Lung (tissue), 12 donors: ENCODE measurements around the gene NR3C1. TPM values are rescaled to one million over a fixed set of nuclear protein-coding genes. Genes with fewer than 3 reads are reported as not detected.

Experiments
- ATAC-seq: fragments of 200-7000 bp; cut with Tn5 transposase; one replicate; pipeline ENCODE4 v1.9.1; 2020; ENCODE audit warnings: moderate number of reproducible peaks; ENCODE audit not compliant: insufficient read depth, low FRiP score
- DNase-seq, 3 donors: peaks; one replicate each; pipeline ENCODE4 v3.0.0-alpha.2; 2013 to 2017
- H3K27ac ChIP-seq, 2 donors: one replicate each; pipeline ENCODE4 v1.5.1; 2013; ENCODE audit warnings: mild to moderate bottlenecking in 2 of 2, moderate library complexity in 2 of 2, control low read depth in 1 of 2, inconsistent platforms in 1 of 2, low read depth in 1 of 2, low read length in 1 of 2
- H3K27me3 ChIP-seq, 3 donors: one replicate each; pipeline ENCODE4 v1.5.1; 2013; ENCODE audit warnings: low read length in 2 of 3; ENCODE audit not compliant: control insufficient read depth in 3 of 3, insufficient read depth in 3 of 3
- H3K36me3 ChIP-seq, 4 donors: one replicate each; pipeline ENCODE4 v1.5.1; 2013; ENCODE audit warnings: low read length in 4 of 4, mild to moderate bottlenecking in 1 of 4, moderate library complexity in 1 of 4; ENCODE audit not compliant: control insufficient read depth in 4 of 4, insufficient read depth in 4 of 4
- H3K4me1 ChIP-seq, 5 donors: one replicate each; pipeline ENCODE4 v1.5.1; 2013; ENCODE audit warnings: low read length in 5 of 5, mild to moderate bottlenecking in 2 of 5, moderate library complexity in 1 of 5; ENCODE audit not compliant: control insufficient read depth in 5 of 5, insufficient read depth in 5 of 5
- H3K4me3 ChIP-seq: one replicate; pipeline ENCODE4 v1.5.1; 2013; ENCODE audit warnings: mild to moderate bottlenecking, control low read depth, moderate library complexity
- H3K9ac ChIP-seq, 2 donors: one replicate each; pipeline ENCODE4 v1.5.1; 2013; ENCODE audit warnings: low read length in 2 of 2, control low read depth in 1 of 2; ENCODE audit not compliant: insufficient read depth in 1 of 2
- H3K9me3 ChIP-seq, 4 donors: one replicate each; pipeline ENCODE4 v1.5.1; 2013; ENCODE audit warnings: low read length in 3 of 4, mild to moderate bottlenecking in 1 of 4, moderate library complexity in 1 of 4; ENCODE audit not compliant: control insufficient read depth in 4 of 4, insufficient read depth in 3 of 4
- WGBS, 2 donors: extraction: QIAGEN DNeasy Blood & Tissue Kit; methylation state at CpG; one replicate each; pipeline ENCODE4 v1.1.7; 2013; 5-methylcytosine and 5-hydroxymethylcytosine counted together
- polyA plus RNA-seq, 2 donors: library from polyadenylated mRNA; stranded (reverse); fragments of 200-250 nt; gene quantifications; one replicate each; pipeline ENCODE4 v1.2.1, GENCODE V29; 2013
- total RNA-seq, 2 donors: library from RNA; depleted of rRNA in 1 of 2; stranded (reverse); fragments of >200 nt in 1 of 2; gene quantifications; one replicate each; pipeline ENCODE4 v1.2.1, GENCODE V29; 2014 to 2021
- TF ChIP-seq, protein P1 (sequence below): IDR thresholded peaks from 2 replicates; pipeline ENCODE4 v1.5.1; 2012; ENCODE audit warnings: mild to moderate bottlenecking; ENCODE audit errors: control extremely low read depth, extremely low read depth
- donor health status: control.
- donor health status: control.
- donor health status: Bipolar disorder and iron deficiency.
- donor health status: healthy.
- donor health status: DM: yes; HTN: yes; CAD: no.

The NR3C1 gene
- total and polyA plus RNA-seq, 4 donors, result 21.6 to 103 (median 48.2) TPM

DNA sequence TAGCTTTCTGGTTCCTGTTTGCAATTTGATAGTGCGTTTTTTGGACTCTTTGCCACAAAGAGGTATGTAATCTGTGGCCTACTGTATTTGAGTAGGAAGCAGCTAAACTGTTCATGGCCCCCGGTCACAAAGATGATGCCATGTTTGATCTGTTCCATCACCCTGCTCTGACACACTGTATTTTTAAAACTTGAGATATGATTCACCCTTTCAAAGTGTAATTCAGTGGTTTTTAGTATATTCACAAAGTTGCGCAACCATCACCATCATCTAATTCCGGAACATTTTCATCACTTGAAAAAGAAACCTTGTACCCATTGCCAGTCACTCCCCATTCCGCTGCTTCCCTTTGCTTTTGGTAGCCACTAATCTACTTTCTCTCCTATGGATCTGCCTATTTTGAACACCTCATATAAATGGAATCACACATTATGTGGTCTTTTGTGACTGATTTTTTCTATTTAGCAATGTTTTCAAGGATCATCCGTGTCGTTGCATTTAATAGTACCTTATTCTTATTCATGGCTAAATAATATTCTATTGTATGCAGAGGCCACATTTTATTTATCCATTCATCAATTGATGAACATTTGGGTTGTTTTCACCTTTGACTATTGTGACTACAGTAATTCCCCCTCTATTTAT, 141.6 kb downstream of the NR3C1 start:
- TF ChIP-seq, protein P1, sequence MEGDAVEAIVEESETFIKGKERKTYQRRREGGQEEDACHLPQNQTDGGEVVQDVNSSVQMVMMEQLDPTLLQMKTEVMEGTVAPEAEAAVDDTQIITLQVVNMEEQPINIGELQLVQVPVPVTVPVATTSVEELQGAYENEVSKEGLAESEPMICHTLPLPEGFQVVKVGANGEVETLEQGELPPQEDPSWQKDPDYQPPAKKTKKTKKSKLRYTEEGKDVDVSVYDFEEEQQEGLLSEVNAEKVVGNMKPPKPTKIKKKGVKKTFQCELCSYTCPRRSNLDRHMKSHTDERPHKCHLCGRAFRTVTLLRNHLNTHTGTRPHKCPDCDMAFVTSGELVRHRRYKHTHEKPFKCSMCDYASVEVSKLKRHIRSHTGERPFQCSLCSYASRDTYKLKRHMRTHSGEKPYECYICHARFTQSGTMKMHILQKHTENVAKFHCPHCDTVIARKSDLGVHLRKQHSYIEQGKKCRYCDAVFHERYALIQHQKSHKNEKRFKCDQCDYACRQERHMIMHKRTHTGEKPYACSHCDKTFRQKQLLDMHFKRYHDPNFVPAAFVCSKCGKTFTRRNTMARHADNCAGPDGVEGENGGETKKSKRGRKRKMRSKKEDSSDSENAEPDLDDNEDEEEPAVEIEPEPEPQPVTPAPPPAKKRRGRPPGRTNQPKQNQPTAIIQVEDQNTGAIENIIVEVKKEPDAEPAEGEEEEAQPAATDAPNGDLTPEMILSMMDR, result no peak
- ATAC-seq (no peak), DNase-seq (no peak)
- WGBS, 2 donors, result 79 to 84% methylated on average over 7 of the region's 7 CpGs
- Histone ChIP-seq H3K9me3 (peaks cover 0 to 2% (median under 1%) of the 10 kb centered on the region in 4 donors), H3K4me3 (no peak overlapping the region), H3K4me1 (no peaks in the 10 kb centered on the region), H3K27ac (no peak overlapping the region), H3K9ac (no peak overlapping the region), H3K27me3 (no peaks in the 10 kb centered on the region), H3K36me3 (no peaks in the 10 kb centered on the region)

DNA sequence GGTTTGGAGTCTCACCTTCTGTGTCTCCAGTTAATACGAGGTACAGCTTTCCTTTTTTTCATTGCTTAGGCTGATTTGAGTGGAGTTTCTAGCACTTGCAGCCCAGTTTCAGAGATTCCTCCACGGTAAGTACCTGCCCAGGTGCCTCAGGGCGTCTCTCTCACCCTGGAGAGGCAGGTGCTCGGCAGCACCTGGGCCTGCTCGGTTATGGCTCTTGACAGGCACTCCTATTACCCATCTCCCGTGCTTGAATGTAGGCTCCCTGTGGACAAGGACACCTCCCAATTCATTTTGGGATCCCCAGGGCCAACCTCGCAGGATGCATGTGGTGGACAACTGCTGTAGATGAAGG, 144.3 kb downstream of the NR3C1 start:
- H3K27me3 ChIP-seq, result no peaks in the 10 kb centered on the region

DNA sequence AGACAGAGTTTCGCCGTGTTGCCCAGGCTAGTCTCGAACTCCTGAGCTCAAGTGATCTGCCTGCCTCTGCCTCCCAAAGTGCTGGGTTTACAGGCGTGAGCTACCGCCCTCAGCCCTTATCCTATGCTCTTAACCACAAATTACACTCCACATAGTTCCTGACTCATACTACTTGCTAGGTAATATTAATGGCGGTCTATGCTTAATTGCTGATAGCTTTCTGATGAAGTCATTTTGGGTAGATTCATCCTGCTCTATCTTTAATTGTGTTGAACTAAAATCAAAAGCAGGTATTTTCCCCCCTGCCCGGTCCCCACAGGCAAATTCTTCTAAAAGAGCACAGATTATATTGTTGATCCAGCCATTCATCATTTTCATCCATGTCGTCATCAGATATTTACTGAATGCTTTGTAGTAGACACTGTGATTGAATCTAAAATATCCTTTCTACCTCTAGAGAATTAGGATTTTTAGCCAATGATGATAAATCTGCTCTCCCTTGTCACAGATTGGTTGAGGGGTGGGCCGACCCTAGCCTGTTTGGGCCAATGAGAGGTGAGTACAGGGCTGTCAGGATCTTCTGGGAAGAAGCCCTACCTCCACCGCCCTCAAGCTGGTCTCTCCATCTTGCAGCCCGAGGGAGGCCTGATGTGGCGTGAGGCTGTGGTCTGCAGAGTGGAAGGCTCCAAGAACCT, 144.8 kb downstream of the NR3C1 start:
- Histone ChIP-seq H3K27me3 (no peaks in the 10 kb centered on the region), H3K4me1 (no peaks in the 10 kb centered on the region), H3K4me3 (no peak overlapping the region), H3K9ac (no peak overlapping the region), H3K9me3 (no peaks in the 10 kb centered on the region), H3K27ac (no peak overlapping the region), H3K36me3 (no peaks in the 10 kb centered on the region)
- TF ChIP-seq, protein P1, result no peak
- ATAC-seq (no peak), DNase-seq (no peak)
- 96 to 97% methylated on average over 12 of the region's 12 CpGs for WGBS, 2 donors

More for the DNA sequence above, 144.3 kb downstream of the NR3C1 start:
- Histone ChIP-seq H3K27ac (no peak overlapping the region), H3K9me3 (no peaks in the 10 kb centered on the region), H3K4me1 (no peaks in the 10 kb centered on the region), H3K36me3 (no peaks in the 10 kb centered on the region), H3K9ac (no peak overlapping the region), H3K4me3 (no peak overlapping the region)
- 95 to 96% methylated on average over 7 of the region's 7 CpGs for WGBS, 2 donors
- DNase-seq (no peak), ATAC-seq (no peak)
- TF ChIP-seq, protein P1, result no peak
